IMR-90 (cell line): ENCODE measurements around the gene ECM2. TPM values are rescaled to one million over a fixed set of nuclear protein-coding genes. Genes with fewer than 3 reads are reported as not detected.

ENCODE experiments used
- ATAC-seq: fragments of 200-7000 bp; cut with Tn5 transposase; 2 replicates; pipeline ENCODE4 v1.9.1; 2020; ENCODE audit warnings: low read depth, mild to moderate bottlenecking, moderate library complexity
- BruUV-seq: library from RNA; stranded (reverse); fragments of 400-500 nt; replicated peaks from 2 replicates; lab custom pipeline; 2021; lab: Mats Ljungman, UMichigan
- CTCF ChIA-PET: fragments of 300-600 bp; formaldehyde crosslinking; extraction: SDS; loops from one replicate; lab custom pipeline; 2021; ENCODE audit warnings: antibody characterized with exemption; lab: Yijun Ruan, JAX
- POLR2A ChIA-PET: fragments of 300-600 bp; sonication (Branson Sonifier 250); formaldehyde crosslinking; loops from one replicate; lab custom pipeline; 2022; ENCODE audit warnings: antibody characterized with exemption; ENCODE audit not compliant: unreplicated experiment; lab: Charles Lee
- DNase-seq: peaks from one replicate; pipeline ENCODE4 v3.0.0; 2013
- H2AFZ ChIP-seq: replicated peaks from 2 replicates; pipeline ENCODE3; 2013; ENCODE audit warnings: low read length, mild to moderate bottlenecking; ENCODE audit not compliant: poor library complexity
- H2AK5ac ChIP-seq: 2 replicates; pipeline ENCODE4 v1.6.1; 2013; ENCODE audit warnings: low read depth, low read length, inconsistent platforms
- H2AK9ac ChIP-seq: replicated peaks from 2 replicates; pipeline ENCODE3; 2013; ENCODE audit warnings: mild to moderate bottlenecking, low read depth, low read length, moderate library complexity; ENCODE audit not compliant: poor library complexity
- H2BK120ac ChIP-seq: 2 replicates; pipeline ENCODE4 v1.6.1; 2013; ENCODE audit warnings: low read depth, low read length, inconsistent platforms
- H2BK15ac ChIP-seq: 3 replicates; pipeline ENCODE4 v1.6.1; 2013; ENCODE audit warnings: low read depth, low read length, inconsistent platforms
- H2BK20ac ChIP-seq: 2 replicates; pipeline ENCODE4 v1.6.1; 2013; ENCODE audit warnings: low read depth, mild to moderate bottlenecking, inconsistent platforms, low read length, moderate library complexity
- H2BK5ac ChIP-seq: 2 replicates; pipeline ENCODE4 v1.6.1; 2013; ENCODE audit warnings: mild to moderate bottlenecking, low read depth, low read length, inconsistent platforms; ENCODE audit not compliant: poor library complexity, severe bottlenecking
- H3K14ac ChIP-seq: replicated peaks from 2 replicates; pipeline ENCODE4 v1.6.1; 2013; ENCODE audit warnings: low read depth, low read length, inconsistent platforms
- H3K18ac ChIP-seq: 2 replicates; pipeline ENCODE4 v1.6.1; 2013; ENCODE audit warnings: low read depth, low read length, control low read depth
- H3K23ac ChIP-seq: 2 replicates; pipeline ENCODE4 v1.6.1; 2013; ENCODE audit warnings: low read depth, low read length, inconsistent platforms
- H3K27ac ChIP-seq: 2 replicates; pipeline ENCODE4 v1.5.1; 2013; ENCODE audit warnings: mild to moderate bottlenecking, control low read depth, low read length; ENCODE audit not compliant: insufficient read depth
- H3K27me3 ChIP-seq: 2 replicates; pipeline ENCODE4 v1.6.1; 2013; ENCODE audit warnings: low read length; ENCODE audit not compliant: control insufficient read depth, insufficient read depth
- H3K36me3 ChIP-seq: 2 replicates; pipeline ENCODE4 v1.6.1; 2013; ENCODE audit warnings: low read length, mixed read lengths; ENCODE audit not compliant: control insufficient read depth, insufficient read depth
- H3K4ac ChIP-seq: 2 replicates; pipeline ENCODE4 v1.6.1; 2013; ENCODE audit warnings: low read depth, low read length, inconsistent platforms
- H3K4me1 ChIP-seq: 2 replicates; pipeline ENCODE4 v1.6.1; 2013; ENCODE audit warnings: low read length, mixed read lengths; ENCODE audit not compliant: control insufficient read depth, insufficient read depth
- H3K4me2 ChIP-seq: 2 replicates; pipeline ENCODE4 v1.6.1; 2013; ENCODE audit warnings: low read depth, mild to moderate bottlenecking, control low read depth, low read length, moderate library complexity
- H3K4me3 ChIP-seq: 2 replicates; pipeline ENCODE4 v1.5.1; 2013; ENCODE audit warnings: low read depth, mild to moderate bottlenecking, control low read depth, low read length, moderate library complexity; ENCODE audit not compliant: insufficient read depth
- H3K56ac ChIP-seq: 2 replicates; pipeline ENCODE4 v1.6.1; 2013; ENCODE audit warnings: low read length, inconsistent platforms; ENCODE audit not compliant: insufficient read depth; ENCODE audit errors: extremely low read depth
- H3K79me1 ChIP-seq, 2 experiments: 2 replicates each; pipeline ENCODE4 v1.6.1; 2013; ENCODE audit warnings: low read length in 2 of 2, inconsistent platforms in 1 of 2, low read depth in 1 of 2
- H3K9ac ChIP-seq: 2 replicates; pipeline ENCODE4 v1.6.1; 2013; ENCODE audit warnings: low read depth, low read length, control low read depth
- H3K9me1 ChIP-seq: 2 replicates; pipeline ENCODE4 v1.6.1; 2013; ENCODE audit warnings: low read length, inconsistent platforms; ENCODE audit not compliant: insufficient read depth
- H3K9me3 ChIP-seq: 2 replicates; pipeline ENCODE4 v1.6.1; 2013; ENCODE audit warnings: low read length; ENCODE audit not compliant: control insufficient read depth, insufficient read depth
- H4K20me1 ChIP-seq: 2 replicates; pipeline ENCODE4 v1.6.1; 2013; ENCODE audit warnings: low read length, inconsistent platforms; ENCODE audit not compliant: insufficient read depth
- H4K5ac ChIP-seq: 2 replicates; pipeline ENCODE4 v1.6.1; 2013; ENCODE audit warnings: mild to moderate bottlenecking, low read depth, low read length, control low read depth
- H4K8ac ChIP-seq, 2 experiments: 2 replicates each; pipeline ENCODE4 v1.6.1; 2013; ENCODE audit warnings: low read depth in 2 of 2, low read length in 2 of 2, control low read depth in 1 of 2, inconsistent platforms in 1 of 2
- H4K91ac ChIP-seq: 2 replicates; pipeline ENCODE4 v1.6.1; 2013; ENCODE audit warnings: low read depth, low read length, inconsistent platforms; ENCODE audit not compliant: insufficient read depth
- BHLHE40 ChIP-seq: fragments of 150-350 bp; IDR thresholded peaks from 2 replicates; pipeline ENCODE4 v1.6.1; 2016; ENCODE audit warnings: mild to moderate bottlenecking, low read depth, low read length
- CEBPB ChIP-seq: IDR thresholded peaks from 2 replicates; pipeline ENCODE4 v1.6.1; 2012; ENCODE audit warnings: low read depth, low read length, improper control_type of control experiment
- CHD1 ChIP-seq: IDR thresholded peaks from 2 replicates; pipeline ENCODE4 v1.6.1; 2012; ENCODE audit warnings: low read depth, low read length, improper control_type of control experiment
- FOS ChIP-seq: fragments of 150-350 bp; IDR thresholded peaks from 2 replicates; pipeline ENCODE4 v1.6.1; 2016; ENCODE audit warnings: low read depth, low read length
- MAFK ChIP-seq: IDR thresholded peaks from 2 replicates; pipeline ENCODE4 v1.6.1; 2012; ENCODE audit warnings: low read depth, low read length, improper control_type of control experiment
- MAZ ChIP-seq: IDR thresholded peaks from 2 replicates; pipeline ENCODE4 v1.6.1; 2012; ENCODE audit warnings: low read depth, mild to moderate bottlenecking, low read length, improper control_type of control experiment, moderate library complexity, borderline replicate concordance
- MXI1 ChIP-seq: IDR thresholded peaks from 2 replicates; pipeline ENCODE4 v1.6.1; 2012; ENCODE audit warnings: low read depth, mild to moderate bottlenecking, low read length, moderate library complexity, borderline replicate concordance
- NFE2L2 ChIP-seq: fragments of 150-350 bp; IDR thresholded peaks from 2 replicates; pipeline ENCODE4 v1.6.1; 2016; ENCODE audit warnings: low read depth, mild to moderate bottlenecking, low read length
- POLR2A ChIP-seq: IDR thresholded peaks from 2 replicates; pipeline ENCODE4 v1.6.1; 2012; ENCODE audit warnings: mild to moderate bottlenecking, low read depth, low read length
- RAD21 ChIP-seq: IDR thresholded peaks from 2 replicates; pipeline ENCODE4 v1.6.1; 2012; ENCODE audit warnings: low read length, improper control_type of control experiment
- RCOR1 ChIP-seq: IDR thresholded peaks from 2 replicates; pipeline ENCODE4 v1.6.1; 2012; ENCODE audit warnings: mild to moderate bottlenecking, low read length, improper control_type of control experiment; ENCODE audit not compliant: insufficient replicate concordance
- RFX5 ChIP-seq: IDR thresholded peaks from 2 replicates; pipeline ENCODE4 v1.8.0; 2012; ENCODE audit warnings: low read depth, mild to moderate bottlenecking, low read length, moderate library complexity
- SMC3 ChIP-seq: fragments of 150-350 bp; IDR thresholded peaks from 2 replicates; pipeline ENCODE4 v1.6.1; 2016; ENCODE audit warnings: low read depth, mild to moderate bottlenecking, antibody characterized with exemption, low read length, moderate library complexity
- dilution Hi-C: fragments of 300-500 bp; cut with HindIII; formaldehyde crosslinking; loops from one replicate; pipeline ENCODE4 v1.14.3; 2018; ENCODE audit warnings: low sequenced_read_pairs; ENCODE audit not compliant: unreplicated experiment
- in situ Hi-C: fragments of 300-500 bp; cut with MboI; formaldehyde crosslinking; loops from 3 replicates; pipeline ENCODE4 v1.14.3; 2019; ENCODE audit warnings: low sequenced_read_pairs, inconsistent platforms, mixed read lengths
- intact Hi-C: fragments of 100-400 bp; cut with micrococcal nuclease; formaldehyde crosslinking; loops from 2 replicates; pipeline ENCODE4 v1.10.0; 2022
- polyA plus RNA-seq, 3 experiments: library from polyadenylated mRNA; depleted of rRNA; stranded (reverse); fragments of >200 nt; gene quantifications; 2 replicates each; pipeline ENCODE4 v1.2.3, GENCODE V29; 2012; ENCODE audit warnings: low replicate concordance in 1 of 3
- total RNA-seq: library from RNA; depleted of rRNA; stranded (reverse); fragments of >200 nt; gene quantifications from 2 replicates; pipeline ENCODE4 v1.2.3, GENCODE V29; 2012
- TF ChIP-seq, protein P1 (sequence below): conservative IDR thresholded peaks from 2 replicates; pipeline ENCODE4 v1.5.1; 2012; ENCODE audit warnings: mild to moderate bottlenecking, low read depth, low read length, improper control_type of control experiment
- TF ChIP-seq, protein P2 (sequence below): fragments of 150-350 bp; IDR thresholded peaks from 2 replicates; pipeline ENCODE4 v1.6.1; 2016; ENCODE audit warnings: low read depth, mild to moderate bottlenecking, low read length, moderate library complexity, borderline replicate concordance
- TF ChIP-seq, protein P3 (sequence below): fragments of 150-350 bp; IDR thresholded peaks from 2 replicates; pipeline ENCODE4 v1.6.1; 2017; ENCODE audit warnings: mild to moderate bottlenecking, antibody characterized with exemption, low read length, low read depth

Gene ECM2
- total and polyA plus RNA-seq, 2 of the 4 experiments (the other 2 are of a cell fraction): 0.26 to 0.36 TPM

DNA sequence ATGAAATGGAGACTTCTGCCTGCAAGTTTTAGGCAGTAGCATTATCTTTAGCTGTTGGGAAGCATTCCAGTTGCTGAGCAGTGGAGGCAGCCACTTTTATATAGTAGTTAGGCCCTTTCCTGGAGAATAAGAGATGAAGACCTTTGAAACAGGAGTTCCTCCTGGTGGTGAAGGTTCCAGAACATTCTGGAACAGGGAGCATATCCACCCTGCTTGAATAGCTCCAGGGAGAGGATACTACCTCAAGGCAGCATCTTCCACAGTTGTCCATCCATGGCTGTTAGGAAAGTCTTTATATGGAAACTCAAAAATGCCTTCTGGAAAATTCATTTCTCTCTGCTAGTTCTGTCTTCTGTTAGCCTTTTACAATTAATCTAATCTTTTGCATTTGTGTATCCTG is 56.4 kb downstream of the ECM2 start:
- TF ChIP-seq RCOR1: no peak
- no peak for TF ChIP-seq CEBPB
- no peak for TF ChIP-seq CHD1
- no peak for TF ChIP-seq MAZ
- no peak for TF ChIP-seq RAD21
- TF ChIP-seq, protein P1, sequence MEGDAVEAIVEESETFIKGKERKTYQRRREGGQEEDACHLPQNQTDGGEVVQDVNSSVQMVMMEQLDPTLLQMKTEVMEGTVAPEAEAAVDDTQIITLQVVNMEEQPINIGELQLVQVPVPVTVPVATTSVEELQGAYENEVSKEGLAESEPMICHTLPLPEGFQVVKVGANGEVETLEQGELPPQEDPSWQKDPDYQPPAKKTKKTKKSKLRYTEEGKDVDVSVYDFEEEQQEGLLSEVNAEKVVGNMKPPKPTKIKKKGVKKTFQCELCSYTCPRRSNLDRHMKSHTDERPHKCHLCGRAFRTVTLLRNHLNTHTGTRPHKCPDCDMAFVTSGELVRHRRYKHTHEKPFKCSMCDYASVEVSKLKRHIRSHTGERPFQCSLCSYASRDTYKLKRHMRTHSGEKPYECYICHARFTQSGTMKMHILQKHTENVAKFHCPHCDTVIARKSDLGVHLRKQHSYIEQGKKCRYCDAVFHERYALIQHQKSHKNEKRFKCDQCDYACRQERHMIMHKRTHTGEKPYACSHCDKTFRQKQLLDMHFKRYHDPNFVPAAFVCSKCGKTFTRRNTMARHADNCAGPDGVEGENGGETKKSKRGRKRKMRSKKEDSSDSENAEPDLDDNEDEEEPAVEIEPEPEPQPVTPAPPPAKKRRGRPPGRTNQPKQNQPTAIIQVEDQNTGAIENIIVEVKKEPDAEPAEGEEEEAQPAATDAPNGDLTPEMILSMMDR: no peak
- no peak for TF ChIP-seq FOS
- TF ChIP-seq NFE2L2: no peak
- TF ChIP-seq, protein P2, sequence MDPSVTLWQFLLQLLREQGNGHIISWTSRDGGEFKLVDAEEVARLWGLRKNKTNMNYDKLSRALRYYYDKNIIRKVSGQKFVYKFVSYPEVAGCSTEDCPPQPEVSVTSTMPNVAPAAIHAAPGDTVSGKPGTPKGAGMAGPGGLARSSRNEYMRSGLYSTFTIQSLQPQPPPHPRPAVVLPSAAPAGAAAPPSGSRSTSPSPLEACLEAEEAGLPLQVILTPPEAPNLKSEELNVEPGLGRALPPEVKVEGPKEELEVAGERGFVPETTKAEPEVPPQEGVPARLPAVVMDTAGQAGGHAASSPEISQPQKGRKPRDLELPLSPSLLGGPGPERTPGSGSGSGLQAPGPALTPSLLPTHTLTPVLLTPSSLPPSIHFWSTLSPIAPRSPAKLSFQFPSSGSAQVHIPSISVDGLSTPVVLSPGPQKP: no peak
- TF ChIP-seq SMC3: no peak
- no peak for TF ChIP-seq MXI1
- TF ChIP-seq, protein P3, sequence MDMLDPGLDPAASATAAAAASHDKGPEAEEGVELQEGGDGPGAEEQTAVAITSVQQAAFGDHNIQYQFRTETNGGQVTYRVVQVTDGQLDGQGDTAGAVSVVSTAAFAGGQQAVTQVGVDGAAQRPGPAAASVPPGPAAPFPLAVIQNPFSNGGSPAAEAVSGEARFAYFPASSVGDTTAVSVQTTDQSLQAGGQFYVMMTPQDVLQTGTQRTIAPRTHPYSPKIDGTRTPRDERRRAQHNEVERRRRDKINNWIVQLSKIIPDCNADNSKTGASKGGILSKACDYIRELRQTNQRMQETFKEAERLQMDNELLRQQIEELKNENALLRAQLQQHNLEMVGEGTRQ: no peak
- no peak for TF ChIP-seq RFX5
- no peak for TF ChIP-seq MAFK
- TF ChIP-seq POLR2A: no peak
- no peak for TF ChIP-seq BHLHE40
- Histone ChIP-seq H2AK9ac (no peak overlapping the region), H2BK120ac (peak overlapping the region; percentile 76), H3K4ac (peak overlapping the region; percentile 72; the same call in 1 of the 2 replicates), H3K9ac (no peak overlapping the region), H4K91ac (no peak overlapping the region), H3K23ac (0 out of 2 replicates have a peak overlapping the region, but pooled peaks have one; percentile 62), H3K79me1 (peaks cover 0 to 2% of the 10 kb centered on the region in 2 experiments; a peak in 1 of 4 replicates), H2AFZ (no peak overlapping the region), H2BK15ac (peak overlapping the region; percentile 54; the same call in 1 of the 3 replicates), H3K4me3 (no peak overlapping the region), H3K4me1 (peaks cover 16% of the 10 kb centered on the region), H4K8ac (no peak overlapping the region), H3K18ac (no peak overlapping the region), H4K5ac (no peak overlapping the region), H3K4me2 (no peak overlapping the region), H3K27me3 (no peaks in the 10 kb centered on the region), H3K56ac (no peak overlapping the region), H2BK20ac (no peak overlapping the region; the same call in 1 of the 2 replicates), H3K9me3 (no peaks in the 10 kb centered on the region), H2AK5ac (peak overlapping the region; percentile 52; the same call in 1 of the 2 replicates), H3K9me1 (peaks cover 5% of the 10 kb centered on the region), H3K27ac (no peak overlapping the region), H3K36me3 (no peaks in the 10 kb centered on the region), H4K20me1 (no peaks in the 10 kb centered on the region), H2BK5ac (no peak overlapping the region), H3K14ac (peak overlapping the region; percentile 72; the same call in 1 of the 2 replicates)
- dilution Hi-C loops: no loop called here
- POLR2A ChIA-PET: no interaction called here
- no TSS peak for BruUV-seq
- in situ Hi-C loops: no loop called here
- intact Hi-C loops: no loop called here
- CTCF ChIA-PET: no interaction called here
- DNase-seq (no peak), ATAC-seq (no peak)
